GM12891 (cell line): Measurements from ENCODE around the gene TGFBR3.

ENCODE experiments used
- POLR2A ChIP-seq: IDR thresholded peaks from 2 replicates; pipeline ENCODE4 v1.6.1; 2011; ENCODE audit warnings: low read depth, low read length, control low read depth
- POLR2AphosphoS5 ChIP-seq: IDR thresholded peaks from 2 replicates; pipeline ENCODE4 v1.6.1; 2011; ENCODE audit warnings: low read depth, low read length, control low read depth

DNA sequence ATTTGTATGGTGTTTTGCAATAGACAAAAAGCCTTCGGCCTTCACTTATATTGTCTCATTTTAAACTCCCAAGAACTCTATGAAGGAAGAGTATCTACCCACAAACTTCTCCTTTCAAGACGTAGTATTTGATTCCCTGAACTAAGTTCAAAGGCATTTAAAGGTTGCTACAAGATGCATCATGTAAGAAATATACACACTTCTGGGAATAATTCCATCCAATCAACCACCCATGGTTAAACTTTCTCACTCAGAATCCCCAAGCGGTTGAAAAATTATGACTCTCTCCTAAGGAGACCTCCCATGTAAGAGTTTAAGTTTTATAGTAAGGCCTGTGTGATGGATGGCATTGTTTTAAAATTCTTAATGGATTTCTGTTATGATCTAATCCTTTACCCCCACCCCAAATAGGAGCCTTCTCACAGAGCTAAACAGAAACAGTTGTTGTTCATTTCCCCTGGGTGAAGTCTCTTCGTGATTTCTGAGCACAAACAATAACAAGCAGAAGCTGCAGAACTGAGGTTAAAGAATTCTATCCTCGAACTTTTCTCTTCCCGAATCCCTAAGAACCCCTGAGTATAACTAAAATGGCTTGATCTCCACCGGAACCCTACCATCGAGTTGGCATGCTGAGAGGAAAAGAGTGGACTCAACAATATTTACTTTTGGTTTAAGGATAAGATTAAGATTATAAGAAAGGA is 185.0 kb downstream of the TGFBR3 start:
- TF ChIP-seq POLR2AphosphoS5: no peak
- TF ChIP-seq POLR2A: no peak
